GM11168 (cell line): ENCODE data around the gene TAF4.
"Not testable (repeated sequence)": the region's sequence is repeated elsewhere in the genome, so short reads cannot be mapped to it uniquely, and the experiment has no call there.

Source experiments
- in situ Hi-C: fragments of 300-500 bp; cut with MboI; formaldehyde crosslinking; loops from one replicate; pipeline ENCODE4 v1.12.0; 2022; ENCODE audit warnings: low sequenced_read_pairs; ENCODE audit not compliant: unreplicated experiment

TAF4 gene

GRCh38 chr20:62059920-62060630 is 5.6 kb downstream of the TAF4 start:
- in situ Hi-C loops, result no loop called here

GRCh38 chr20:62059401-62059800 is 6.3 kb downstream of the TAF4 start:
- in situ Hi-C loops, result no loop called here

GRCh38 chr20:62058941-62059340 is 6.7 kb downstream of the TAF4 start:
- in situ Hi-C loops, result no loop called here

GRCh38 chr20:62056975-62057374 is 8.7 kb downstream of the TAF4 start:
- in situ Hi-C loops, result no loop called here

GRCh38 chr20:62056377-62056776 is 9.3 kb downstream of the TAF4 start:
- in situ Hi-C loops, result no loop called here

- in situ Hi-C loops, result not testable (repeated sequence)
Observed at GRCh38 chr20:62055862-62056115, 9.9 kb downstream of the TAF4 start.

GRCh38 chr20:62055106-62055861 is 10.4 kb downstream of the TAF4 start:
- in situ Hi-C loops, result no loop called here

- in situ Hi-C loops, result no loop called here
Observed at GRCh38 chr20:62054451-62054953, 11.2 kb downstream of the TAF4 start.

- in situ Hi-C loops, result no loop called here
Observed at GRCh38 chr20:62053465-62054196, 12.1 kb downstream of the TAF4 start.

- in situ Hi-C loops, result no loop called here
Observed at GRCh38 chr20:62052842-62053464, 12.7 kb downstream of the TAF4 start.

- in situ Hi-C loops, result no loop called here
Observed at GRCh38 chr20:62052336-62052841, 13.3 kb downstream of the TAF4 start.

GRCh38 chr20:62051546-62052255 is 14.0 kb downstream of the TAF4 start:
- in situ Hi-C loops, result no loop called here

GRCh38 chr20:62051144-62051543 is 14.5 kb downstream of the TAF4 start:
- in situ Hi-C loops, result no loop called here

GRCh38 chr20:62050166-62051120 is 15.2 kb downstream of the TAF4 start:
- in situ Hi-C loops, result no loop called here

- in situ Hi-C loops, result no loop called here
Observed at GRCh38 chr20:62049342-62050165, 16.1 kb downstream of the TAF4 start.

GRCh38 chr20:62048821-62049291 is 16.8 kb downstream of the TAF4 start:
- in situ Hi-C loops, result no loop called here

- in situ Hi-C loops, result no loop called here
Observed at GRCh38 chr20:62048346-62048761, 17.3 kb downstream of the TAF4 start.
